ENCODE data around the gene FLNA. TPM values are rescaled to one million over a fixed set of nuclear protein-coding genes. Genes with fewer than 3 reads are reported as not detected.
A peak's percentile ranks its signal among the peaks of the same experiment; 100 is the strongest.
"Not testable (repeated sequence)": the region's sequence is repeated elsewhere in the genome, so short reads cannot be mapped to it uniquely, and the experiment has no call there.

The FLNA gene
- polyA plus RNA-seq, 10 donors = 198 to 402 (median 274) TPM

- DNase-seq = no peak
These were observed 65.2 kb downstream of the FLNA start for GRCh38 chrX:154309041-154309775.

GRCh38 chrX:154308108-154308946 is 66.1 kb downstream of the FLNA start:
- peak; percentile 24 to 52 (median 24) for DNase-seq

- DNase-seq = no peak
These were observed 67.2 kb downstream of the FLNA start for GRCh38 chrX:154307202-154307601.

- no peak for DNase-seq
These were observed 68.8 kb downstream of the FLNA start for GRCh38 chrX:154305541-154306205.

- DNase-seq = no peak
These were observed 69.6 kb downstream of the FLNA start for GRCh38 chrX:154304846-154305245.

GRCh38 chrX:154303476-154303875 is 71.0 kb downstream of the FLNA start:
- no peak for DNase-seq

- not testable (repeated sequence) for DNase-seq
These were observed 71.4 kb downstream of the FLNA start for GRCh38 chrX:154302998-154303397.

GRCh38 chrX:154300816-154301215 is 73.6 kb downstream of the FLNA start:
- no peak for DNase-seq

Other genes with a start within 250 kb of the FLNA start
- gene OPN1LW, start 230.4 kb downstream of the FLNA start, polyA plus RNA-seq (ENCODE audit: insufficient read length in 10 of 10) = not detected
- not detected for gene OPN1MW, start 192.0 kb downstream of the FLNA start, polyA plus RNA-seq (ENCODE audit: insufficient read length in 10 of 10)
- gene OPN1MW2, start 154.9 kb downstream of the FLNA start, polyA plus RNA-seq (ENCODE audit: insufficient read length in 10 of 10) = not detected
- gene OPN1MW3, start 117.1 kb downstream of the FLNA start, polyA plus RNA-seq (ENCODE audit: insufficient read length in 10 of 10) = not detected
- not detected for gene TEX28, start 79.5 kb downstream of the FLNA start, polyA plus RNA-seq (ENCODE audit: insufficient read length in 10 of 10)
- gene TKTL1, start 78.8 kb downstream of the FLNA start, polyA plus RNA-seq (ENCODE audit: insufficient read length in 10 of 10) = under 1 TPM in 8 of 10 donors, not detected in 2; 0.08 to 0.72 (median 0.27) TPM
- 10 to 100 TPM; 39.6 to 54.1 (median 46.9) TPM for gene EMD, start 4.7 kb upstream of the FLNA start, polyA plus RNA-seq (ENCODE audit: insufficient read length in 10 of 10)
- 1,000 to 10,000 TPM; 4,675 to 6,417 (median 5,723) TPM for gene RPL10, start 23.7 kb upstream of the FLNA start, polyA plus RNA-seq (ENCODE audit: insufficient read length in 10 of 10)
- 10 to 100 TPM; 15.0 to 37.2 (median 32.3) TPM for gene DNASE1L1, start 34.6 kb upstream of the FLNA start, polyA plus RNA-seq (ENCODE audit: insufficient read length in 10 of 10)
- gene TAFAZZIN, start 36.9 kb upstream of the FLNA start, polyA plus RNA-seq (ENCODE audit: insufficient read length in 10 of 10) = 10 to 100 TPM; 15.5 to 38.3 (median 25.9) TPM
- gene ATP6AP1, start 54.0 kb upstream of the FLNA start, polyA plus RNA-seq (ENCODE audit: insufficient read length in 10 of 10) = 10 to 100 TPM; 52.3 to 72.3 (median 59.8) TPM
- 100 to 1,000 TPM in 1 of 10 donors, 10 to 100 TPM in 9; 71.8 to 116 (median 84.7) TPM for gene GDI1, start 62.5 kb upstream of the FLNA start, polyA plus RNA-seq (ENCODE audit: insufficient read length in 10 of 10)
- gene FAM50A, start 69.5 kb upstream of the FLNA start, polyA plus RNA-seq (ENCODE audit: insufficient read length in 10 of 10) = 10 to 100 TPM; 48.1 to 69.6 (median 57.6) TPM
- 10 to 100 TPM; 29.4 to 55.6 (median 33.2) TPM for gene PLXNA3, start 83.6 kb upstream of the FLNA start, polyA plus RNA-seq (ENCODE audit: insufficient read length in 10 of 10)
- gene LAGE3, start 104.6 kb upstream of the FLNA start, polyA plus RNA-seq (ENCODE audit: insufficient read length in 10 of 10) = 10 to 100 TPM in 7 of 10 donors, 1 to 10 TPM in 3; 8.4 to 16.6 (median 11.3) TPM
- gene UBL4A, start 112.0 kb upstream of the FLNA start, polyA plus RNA-seq (ENCODE audit: insufficient read length in 10 of 10) = 10 to 100 TPM; 18.4 to 29.0 (median 23.5) TPM
- gene SLC10A3, start 116.0 kb upstream of the FLNA start, polyA plus RNA-seq (ENCODE audit: insufficient read length in 10 of 10) = 10 to 100 TPM in 8 of 10 donors, 1 to 10 TPM in 2; 9.1 to 17.4 (median 12.2) TPM
- gene FAM3A, start 141.6 kb upstream of the FLNA start, polyA plus RNA-seq (ENCODE audit: insufficient read length in 10 of 10) = 10 to 100 TPM; 21.6 to 33.9 (median 26.2) TPM
- 10 to 100 TPM; 10.0 to 17.7 (median 13.1) TPM for gene G6PD, start 172.2 kb upstream of the FLNA start, polyA plus RNA-seq (ENCODE audit: insufficient read length in 10 of 10)
- gene IKBKG, start 173.0 kb upstream of the FLNA start, polyA plus RNA-seq (ENCODE audit: insufficient read length in 10 of 10) = 10 to 100 TPM; 11.0 to 14.2 (median 12.9) TPM
- not detected for gene CTAG1A, start 210.5 kb upstream of the FLNA start, polyA plus RNA-seq (ENCODE audit: insufficient read length in 10 of 10)
- not detected for gene CTAG1B, start 244.6 kb upstream of the FLNA start, polyA plus RNA-seq (ENCODE audit: insufficient read length in 10 of 10)